CD14-positive monocyte (primary cell): ENCODE data around the gene FIGN. TPM values are rescaled to one million over a fixed set of nuclear protein-coding genes. Genes with fewer than 3 reads are reported as not detected.

ENCODE experiments used
- DNase-seq, 3 donors: peaks; one replicate each; pipeline ENCODE4 v3.0.0-alpha.2; 2011 to 2022
- H2AFZ ChIP-seq: 2 replicates; pipeline ENCODE4 v1.6.0; 2012; ENCODE audit warnings: mild to moderate bottlenecking, low read depth, low read length, inconsistent platforms; ENCODE audit not compliant: insufficient read depth, poor library complexity, severe bottlenecking
- H3K27ac ChIP-seq, 2 donors: 1 replicate in 1 of 2; 2 replicates in 1 of 2; pipeline ENCODE4 v1.5.1; 2012 to 2013; ENCODE audit warnings: low read length in 2 of 2, control low read depth in 1 of 2, inconsistent platforms in 1 of 2, low read depth in 1 of 2, mild to moderate bottlenecking in 1 of 2
- H3K27me3 ChIP-seq, 2 donors: one replicate each; pipeline versions ENCODE4 v1.6.0 to v1.6.1; 2011 to 2013; ENCODE audit warnings: low read length in 2 of 2; ENCODE audit not compliant: control insufficient read depth in 2 of 2, insufficient read depth in 2 of 2
- H3K36me3 ChIP-seq, 2 donors: replicated peaks in 1 of 2; 1 replicate in 1 of 2; 2 replicates in 1 of 2; pipeline versions ENCODE4 v1.5.1 to v1.6.1; 2012 to 2013; ENCODE audit warnings: low read length in 2 of 2, control low read depth in 1 of 2, inconsistent platforms in 1 of 2, mild to moderate bottlenecking in 1 of 2; ENCODE audit not compliant: insufficient read depth in 2 of 2, control insufficient read depth in 1 of 2
- H3K4me1 ChIP-seq, 2 donors: 1 replicate in 1 of 2; 2 replicates in 1 of 2; pipeline versions ENCODE4 v1.5.1 to v1.6.1; 2012 to 2013; ENCODE audit warnings: low read length in 2 of 2, control low read depth in 1 of 2, inconsistent platforms in 1 of 2, mild to moderate bottlenecking in 1 of 2, moderate library complexity in 1 of 2; ENCODE audit not compliant: insufficient read depth in 2 of 2, control insufficient read depth in 1 of 2
- H3K4me2 ChIP-seq: replicated peaks from 2 replicates; pipeline ENCODE3; 2012; ENCODE audit warnings: low read length, moderate library complexity, mild to moderate bottlenecking; ENCODE audit not compliant: poor library complexity, severe bottlenecking; ENCODE audit errors: extremely low read depth
- H3K4me3 ChIP-seq, 3 experiments: fragments of 200-600 bp in 1 of 3; sonication (generic) in 1 of 3; replicated peaks in 1 of 3; 1 replicate in 2 of 3; 2 replicates in 1 of 3; pipeline ENCODE4 v1.5.1; 2011 to 2013; ENCODE audit warnings: low read length in 3 of 3, mild to moderate bottlenecking in 3 of 3, control low read depth in 2 of 3, low read depth in 2 of 3, inconsistent platforms in 1 of 3, moderate library complexity in 1 of 3
- H3K79me2 ChIP-seq: 2 replicates; pipeline ENCODE4 v1.6.0; 2012; ENCODE audit warnings: mild to moderate bottlenecking, control low read depth, inconsistent platforms, low read length, moderate library complexity; ENCODE audit not compliant: insufficient read depth
- H3K9ac ChIP-seq: 2 replicates; pipeline ENCODE4 v1.6.0; 2017; ENCODE audit warnings: low read length, mild to moderate bottlenecking; ENCODE audit not compliant: insufficient read depth, poor library complexity, severe bottlenecking
- H3K9me3 ChIP-seq, 2 donors: replicated peaks in 1 of 2; 1 replicate in 1 of 2; 2 replicates in 1 of 2; pipeline versions ENCODE4 v1.5.1 to v1.6.1; 2012 to 2013; ENCODE audit warnings: low read length in 2 of 2, control low read depth in 1 of 2; ENCODE audit not compliant: control insufficient read depth in 1 of 2, insufficient read depth in 1 of 2
- H4K20me1 ChIP-seq: 2 replicates; pipeline ENCODE4 v1.6.0; 2012; ENCODE audit warnings: mild to moderate bottlenecking, low read length, control low read depth, moderate library complexity; ENCODE audit not compliant: insufficient read depth
- H3K27ac Mint-ChIP-seq, 7 donors: one replicate each; pipeline ENCODE4 v1.8.0; 2020; ENCODE audit warnings: mild to moderate bottlenecking in 7 of 7, mixed read lengths in 7 of 7, moderate library complexity in 6 of 7, inconsistent platforms in 2 of 7
- H3K27me3 Mint-ChIP-seq, 3 donors: one replicate each; pipeline ENCODE4 v1.8.0; 2021 to 2022; ENCODE audit warnings: low read depth in 3 of 3, mild to moderate bottlenecking in 3 of 3, mixed read lengths in 3 of 3, moderate library complexity in 3 of 3, inconsistent platforms in 1 of 3
- H3K36me3 Mint-ChIP-seq, 2 donors: one replicate each; pipeline ENCODE4 v1.8.0; 2020; ENCODE audit warnings: mixed read lengths in 2 of 2, inconsistent platforms in 1 of 2, mild to moderate bottlenecking in 1 of 2
- H3K4me1 Mint-ChIP-seq: one replicate; pipeline ENCODE4 v1.8.0; 2020; ENCODE audit warnings: mild to moderate bottlenecking, mixed read lengths
- H3K4me3 Mint-ChIP-seq, 2 donors: one replicate each; pipeline ENCODE4 v1.8.0; 2020; ENCODE audit warnings: mild to moderate bottlenecking in 2 of 2, mixed read lengths in 2 of 2, moderate library complexity in 1 of 2
- H3K9me3 Mint-ChIP-seq, 7 donors: one replicate each; pipeline ENCODE4 v1.8.0; 2020 to 2022; ENCODE audit warnings: mixed read lengths in 7 of 7, mild to moderate bottlenecking in 6 of 7, moderate library complexity in 6 of 7, inconsistent platforms in 2 of 7
- WGBS: methylation state at CpG from one replicate; pipeline ENCODE4 v1.1.5; 2013; ENCODE audit warnings: missing lambda C conversion rate; ENCODE audit not compliant: insufficient coverage; 5-methylcytosine and 5-hydroxymethylcytosine counted together
- intact Hi-C, 2 donors: fragments of 100-400 bp; cut with micrococcal nuclease; formaldehyde crosslinking; loops; one replicate each; pipeline versions ENCODE4 v1.15.0 to v1.15.1; 2023
- polyA plus RNA-seq, 3 donors: library from polyadenylated mRNA; depleted of rRNA in 1 of 3; unstranded in 2 of 3; stranded (reverse) in 1 of 3; fragments of 300-500 nt in 2 of 3; fragments of >200 nt in 1 of 3; fragmentation: Illumina TruSeq in 2 of 3; gene quantifications; 1 replicate in 2 of 3; 2 replicates in 1 of 3; pipeline ENCODE4 v1.2.3, GENCODE V29; 2012 to 2021
- TF ChIP-seq, protein P1 (sequence below): fragments of 200-600 bp; IDR thresholded peaks from one replicate; pipeline ENCODE4 v1.8.0; 2022; ENCODE audit warnings: antibody characterized with exemption, mild to moderate bottlenecking

Gene FIGN
- polyA plus RNA-seq, 3 donors: not detected

GRCh38 chr2:163591461-163591860, 144.3 kb downstream of the FIGN start:
- Histone ChIP-seq H2AFZ (no peak overlapping the region), H3K79me2 (no peaks in the 10 kb centered on the region), H3K4me1 (no peaks in the 10 kb centered on the region), H4K20me1 (no peaks in the 10 kb centered on the region), H3K27ac (no peak overlapping the region), H3K9ac (no peak overlapping the region), H3K9me3 (no peaks in the 10 kb centered on the region), H3K36me3 (no peaks in the 10 kb centered on the region), H3K27me3 (no peaks in the 10 kb centered on the region), H3K4me3 (no peak overlapping the region), H3K4me2 (no peak overlapping the region)
- Mint-ChIP-seq H3K36me3 (no peaks in the 10 kb centered on the region), H3K4me3 (no peak overlapping the region), H3K27me3 (no peaks in the 10 kb centered on the region), H3K9me3 (peaks cover 0 to 4% (median 0%) of the 10 kb centered on the region in 7 donors), H3K4me1 (no peaks in the 10 kb centered on the region), H3K27ac (no peak overlapping the region)
- TF ChIP-seq, protein P1, sequence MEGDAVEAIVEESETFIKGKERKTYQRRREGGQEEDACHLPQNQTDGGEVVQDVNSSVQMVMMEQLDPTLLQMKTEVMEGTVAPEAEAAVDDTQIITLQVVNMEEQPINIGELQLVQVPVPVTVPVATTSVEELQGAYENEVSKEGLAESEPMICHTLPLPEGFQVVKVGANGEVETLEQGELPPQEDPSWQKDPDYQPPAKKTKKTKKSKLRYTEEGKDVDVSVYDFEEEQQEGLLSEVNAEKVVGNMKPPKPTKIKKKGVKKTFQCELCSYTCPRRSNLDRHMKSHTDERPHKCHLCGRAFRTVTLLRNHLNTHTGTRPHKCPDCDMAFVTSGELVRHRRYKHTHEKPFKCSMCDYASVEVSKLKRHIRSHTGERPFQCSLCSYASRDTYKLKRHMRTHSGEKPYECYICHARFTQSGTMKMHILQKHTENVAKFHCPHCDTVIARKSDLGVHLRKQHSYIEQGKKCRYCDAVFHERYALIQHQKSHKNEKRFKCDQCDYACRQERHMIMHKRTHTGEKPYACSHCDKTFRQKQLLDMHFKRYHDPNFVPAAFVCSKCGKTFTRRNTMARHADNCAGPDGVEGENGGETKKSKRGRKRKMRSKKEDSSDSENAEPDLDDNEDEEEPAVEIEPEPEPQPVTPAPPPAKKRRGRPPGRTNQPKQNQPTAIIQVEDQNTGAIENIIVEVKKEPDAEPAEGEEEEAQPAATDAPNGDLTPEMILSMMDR: no peak
- intact Hi-C loops: no loop called here
- no CpG with 5 or more reads among the region's 3 CpGs for WGBS
- DNase-seq: no peak

GRCh38 chr2:163580757-163581156, 155.1 kb downstream of the FIGN start:
- no peak overlapping the region for H2AFZ ChIP-seq
- H3K27me3 ChIP-seq: no peaks in the 10 kb centered on the region
- no peak for DNase-seq
- no peak overlapping the region for H3K9ac ChIP-seq
- TF ChIP-seq, protein P1: no peak
- H3K79me2 ChIP-seq: no peaks in the 10 kb centered on the region
- no peak overlapping the region for H3K4me3 ChIP-seq
- no peaks in the 10 kb centered on the region for H3K9me3 ChIP-seq
- intact Hi-C loops: no loop called here
- no peaks in the 10 kb centered on the region for H3K4me1 ChIP-seq
- no peak overlapping the region for H3K4me2 ChIP-seq
- no peaks in the 10 kb centered on the region for H3K36me3 ChIP-seq
- H3K4me1 Mint-ChIP-seq: no peaks in the 10 kb centered on the region
- no peaks in the 10 kb centered on the region for H3K36me3 Mint-ChIP-seq
- H3K9me3 Mint-ChIP-seq: peaks cover 0 to 11% (median 6%) of the 10 kb centered on the region in 7 donors
- H3K4me3 Mint-ChIP-seq: no peak overlapping the region
- no peaks in the 10 kb centered on the region for H3K27me3 Mint-ChIP-seq
- no peak overlapping the region for H3K27ac Mint-ChIP-seq
- no peaks in the 10 kb centered on the region for H4K20me1 ChIP-seq
- H3K27ac ChIP-seq: no peak overlapping the region
- WGBS: no CpG with 5 or more reads among the region's 1 CpG
